ENCODE measurements around the gene LYL1. TPM values are rescaled to one million over a fixed set of nuclear protein-coding genes. Genes with fewer than 3 reads are reported as not detected.

LYL1 gene
- total and polyA plus RNA-seq, 9 of the 15 experiments (the other 6 are each of a cell fraction or from before 2014, with no cell fraction given) = 1.3 to 266 (median 34.0) TPM

GRCh38 chr19:13060964-13061927 lies 41.4 kb downstream of the LYL1 start (continued):
- TF ChIP-seq CTCF (IDR thresholded peaks at IDR 0.05 in 2 of 3, conservative IDR thresholded peaks at IDR 0.05 in 1 of 3; ENCODE audit: insufficient read depth in 2 of 3, low read depth in 1 of 3, low read length in 3 of 3) (peak; percentile 92 to 97 (median 95)), NRF1 (conservative IDR thresholded peaks at IDR 0.05 in 1 of 2, IDR thresholded peaks at IDR 0.05 in 1 of 2) (0 out of 4 replicates have a peak, but pooled peaks of 1 of the 2 experiments have one; percentile 38), HMGN3 (IDR thresholded peaks at IDR 0.05; ENCODE audit: borderline replicate concordance, extremely low read depth, insufficient read length, low read depth, low read length) (peak; percentile 68), RBBP5 (IDR thresholded peaks at IDR 0.05; ENCODE audit: borderline replicate concordance, insufficient read depth, low read length, poor library complexity, severe bottlenecking) (no peak), MAZ (CRISPR knock-in tag; conservative IDR thresholded peaks at IDR 0.05 in 1 of 2, IDR thresholded peaks at IDR 0.05 in 1 of 2) (peak; percentile 55 to 64; a peak in 2 of 4 replicates), ZNF263 (CRISPR knock-in tag; IDR thresholded peaks at IDR 0.05; ENCODE audit: borderline replicate concordance) (0 out of 2 replicates have a peak, but pooled peaks have one; percentile 16), LARP7 (IDR thresholded peaks at IDR 0.05) (no peak), CREM (IDR thresholded peaks at IDR 0.05; ENCODE audit: low read depth) (peak; percentile 68), HSF4 (CRISPR knock-in tag; IDR thresholded peaks at IDR 0.05; ENCODE audit: borderline replicate concordance) (no peak), ZBTB7A (IDR thresholded peaks at IDR 0.05; ENCODE audit: borderline replicate concordance, control insufficient read depth, low read depth, low read length) (peak; percentile 60; the same call in 1 of the 2 replicates), CEBPB (tag; IDR thresholded peaks at IDR 0.05) (no peak), VEZF1 (CRISPR knock-in tag; IDR thresholded peaks at IDR 0.05) (peak; percentile 48; the same call in 1 of the 2 replicates), USF1 (CRISPR knock-in tag; IDR thresholded peaks at IDR 0.05) (peak; percentile 66), RCOR1 (IDR thresholded peaks at IDR 0.05; ENCODE audit: borderline replicate concordance in 1 of 2, low read depth in 2 of 2, low read length in 2 of 2) (0 out of 4 replicates have a peak, but pooled peaks of 1 of the 2 experiments have one; percentile 49), UBTF (IDR thresholded peaks at IDR 0.05; ENCODE audit: borderline replicate concordance in 1 of 2, low read depth in 2 of 2, low read length in 2 of 2) (0 out of 4 replicates have a peak, but pooled peaks of 1 of the 2 experiments have one; percentile 59)

Data from K562 (cell line).